H1 (cell line): ENCODE data around the gene ZBTB20. TPM values are rescaled to one million over a fixed set of nuclear protein-coding genes. Genes with fewer than 3 reads are reported as not detected.
A peak's percentile ranks its signal among the peaks of the same experiment; 100 is the strongest.

Experiments used
- CTCF ChIA-PET: fragments of 300-600 bp; sonication (Branson Sonifier 250); formaldehyde crosslinking; loops from one replicate; lab custom pipeline; 2021; ENCODE audit not compliant: partially characterized antibody; lab: Charles Lee
- POLR2A ChIA-PET: fragments of 300-600 bp; sonication (Branson Sonifier 250); formaldehyde crosslinking; loops from one replicate; lab custom pipeline; 2021; ENCODE audit warnings: inconsistent platforms; ENCODE audit not compliant: partially characterized antibody; lab: Charles Lee
- DNase-seq, 2 experiments: peaks; one replicate each; pipeline versions ENCODE4 v3.0.0 to v3.0.0-alpha.2; 2010 to 2022; ENCODE audit warnings: low spot score in 2 of 2, low read depth in 1 of 2, mixed read lengths in 1 of 2
- FAIRE-seq: peaks from 2 replicates; lab custom pipeline; 2011; peaks lifted over from hg19 to GRCh38; lab: Jason Lieb, UNC
- H2AFZ ChIP-seq: 2 replicates; pipeline ENCODE4 v1.8.1; 2012; ENCODE audit warnings: low read length, inconsistent platforms
- H2AK5ac ChIP-seq: 2 replicates; pipeline ENCODE4 v1.6.1; 2013; ENCODE audit warnings: low read depth, low read length
- H2BK120ac ChIP-seq: replicated peaks from 2 replicates; pipeline ENCODE3; 2013; ENCODE audit warnings: low read depth, low read length, inconsistent platforms
- H2BK12ac ChIP-seq: 2 replicates; pipeline ENCODE4 v1.6.1; 2013; ENCODE audit warnings: low read depth, low read length
- H2BK15ac ChIP-seq: 2 replicates; pipeline ENCODE4 v1.6.1; 2013; ENCODE audit warnings: low read length
- H2BK20ac ChIP-seq: 2 replicates; pipeline ENCODE4 v1.6.1; 2013; ENCODE audit warnings: low read length
- H2BK5ac ChIP-seq: 2 replicates; pipeline ENCODE4 v1.6.1; 2013; ENCODE audit warnings: low read depth, low read length
- H3K14ac ChIP-seq: 2 replicates; pipeline ENCODE4 v1.6.1; 2013; ENCODE audit warnings: inconsistent platforms; ENCODE audit not compliant: insufficient read length
- H3K18ac ChIP-seq: 2 replicates; pipeline ENCODE4 v1.6.1; 2013; ENCODE audit warnings: low read length; ENCODE audit errors: extremely low read depth
- H3K23ac ChIP-seq: 2 replicates; pipeline ENCODE4 v1.6.1; 2013; ENCODE audit warnings: inconsistent platforms; ENCODE audit not compliant: insufficient read length
- H3K23me2 ChIP-seq: 2 replicates; pipeline ENCODE4 v1.6.1; 2013; ENCODE audit warnings: low read depth, low read length
- H3K27ac ChIP-seq: 2 replicates; pipeline ENCODE4 v1.6.1; 2011; ENCODE audit warnings: low read depth, low read length, inconsistent platforms
- H3K27me3 ChIP-seq, 4 experiments: replicated peaks in 1 of 4; 1 replicate in 1 of 4; 2 replicates in 3 of 4; pipeline versions ENCODE4 v1.6.1 to v1.8.1; 2011 to 2013; ENCODE audit warnings: low read length in 3 of 4, mild to moderate bottlenecking in 3 of 4, inconsistent platforms in 2 of 4, mixed read lengths in 2 of 4, moderate library complexity in 1 of 4; ENCODE audit not compliant: control insufficient read depth in 3 of 4, insufficient read depth in 3 of 4; ENCODE audit errors: extremely low read depth in 1 of 4
- H3K36me3 ChIP-seq, 4 experiments: 2 replicates each; pipeline versions ENCODE4 v1.6.1 to v1.8.1; 2011 to 2013; ENCODE audit warnings: mild to moderate bottlenecking in 4 of 4, low read length in 3 of 4, moderate library complexity in 2 of 4, control low read depth in 1 of 4, inconsistent platforms in 1 of 4; ENCODE audit not compliant: insufficient read depth in 4 of 4, control insufficient read depth in 2 of 4
- H3K4ac ChIP-seq: replicated peaks from 2 replicates; pipeline ENCODE3; 2013; ENCODE audit warnings: low read length, low read depth, mixed read lengths, inconsistent platforms; ENCODE audit not compliant: insufficient read length
- H3K4me1 ChIP-seq, 4 experiments: replicated peaks in 1 of 4; 1 replicate in 1 of 4; 2 replicates in 3 of 4; pipeline versions ENCODE4 v1.6.1 to v1.8.1; 2011 to 2013; ENCODE audit warnings: low read length in 3 of 4, inconsistent platforms in 2 of 4, mixed read lengths in 1 of 4; ENCODE audit not compliant: insufficient read depth in 4 of 4, control insufficient read depth in 3 of 4
- H3K4me2 ChIP-seq, 2 experiments: 2 replicates each; pipeline versions ENCODE4 v1.6.1 to v1.8.1; 2011 to 2013; ENCODE audit warnings: low read depth in 2 of 2, low read length in 2 of 2, control low read depth in 1 of 2, inconsistent platforms in 1 of 2, mild to moderate bottlenecking in 1 of 2; ENCODE audit not compliant: insufficient read depth in 1 of 2
- H3K4me3 ChIP-seq, 4 experiments: fragments of 200-600, 300-600 bp in 1 of 4; sonication (generic), shearing (Covaris generic), sonication (Bioruptor Twin) in 1 of 4; 2 replicates each; pipeline versions ENCODE4 v1.5.1 to v1.8.1; 2011 to 2016; ENCODE audit warnings: low read length in 4 of 4, low read depth in 3 of 4, control low read depth in 2 of 4, inconsistent platforms in 2 of 4, mild to moderate bottlenecking in 2 of 4, mixed read lengths in 1 of 4, moderate library complexity in 1 of 4; ENCODE audit not compliant: insufficient read depth in 2 of 4; ENCODE audit errors: extremely low read depth in 1 of 4
- H3K56ac ChIP-seq: replicated peaks from 2 replicates; pipeline ENCODE3; 2013; ENCODE audit warnings: low read depth, mild to moderate bottlenecking, mixed read lengths, low read length, inconsistent platforms; ENCODE audit not compliant: insufficient read length
- H3K79me1 ChIP-seq: 2 replicates; pipeline ENCODE4 v1.6.1; 2013; ENCODE audit warnings: low read depth, low read length, control low read depth
- H3K79me2 ChIP-seq, 2 experiments: 2 replicates each; pipeline versions ENCODE4 v1.6.1 to v1.8.1; 2012 to 2013; ENCODE audit warnings: low read length in 2 of 2, mild to moderate bottlenecking in 2 of 2, inconsistent platforms in 1 of 2; ENCODE audit not compliant: insufficient read depth in 2 of 2, control insufficient read depth in 1 of 2
- H3K9ac ChIP-seq, 4 experiments: replicated peaks in 1 of 4; 1 replicate in 1 of 4; 2 replicates in 3 of 4; pipeline versions ENCODE4 v1.6.1 to v1.8.1; 2011 to 2013; ENCODE audit warnings: low read depth in 3 of 4, low read length in 3 of 4, control low read depth in 2 of 4, mild to moderate bottlenecking in 2 of 4, moderate library complexity in 2 of 4, inconsistent platforms in 1 of 4; ENCODE audit errors: extremely low read depth in 1 of 4
- H3K9me3 ChIP-seq, 2 experiments: 2 replicates each; pipeline versions ENCODE4 v1.6.1 to v1.8.1; 2012 to 2013; ENCODE audit warnings: mild to moderate bottlenecking in 2 of 2, moderate library complexity in 2 of 2, control low read depth in 1 of 2, inconsistent platforms in 1 of 2, low read depth in 1 of 2, low read length in 1 of 2, mixed read lengths in 1 of 2; ENCODE audit not compliant: insufficient read depth in 2 of 2
- H4K20me1 ChIP-seq, 2 experiments: replicated peaks in 1 of 2; 2 replicates each; pipeline versions ENCODE3 to v1.8.1; 2011 to 2013; ENCODE audit warnings: inconsistent platforms in 2 of 2, low read length in 2 of 2, mild to moderate bottlenecking in 1 of 2; ENCODE audit not compliant: insufficient read depth in 2 of 2, control insufficient read depth in 1 of 2
- H4K5ac ChIP-seq: 2 replicates; pipeline ENCODE4 v1.6.1; 2013; ENCODE audit warnings: low read length, low read depth, mixed read lengths, inconsistent platforms; ENCODE audit not compliant: insufficient read length
- H4K8ac ChIP-seq: 2 replicates; pipeline ENCODE4 v1.8.0; 2013; ENCODE audit warnings: mild to moderate bottlenecking, moderate library complexity, low read length, inconsistent platforms; ENCODE audit not compliant: insufficient read depth; ENCODE audit errors: extremely low read depth
- H4K91ac ChIP-seq: replicated peaks from 2 replicates; pipeline ENCODE3; 2013; ENCODE audit warnings: low read length, mixed read lengths, inconsistent platforms; ENCODE audit not compliant: insufficient read length
- BACH1 ChIP-seq: IDR thresholded peaks from 2 replicates; pipeline ENCODE4 v1.6.1; 2012; ENCODE audit warnings: low read length, improper control_type of control experiment
- BCL11A ChIP-seq, 2 experiments: IDR thresholded peaks; one replicate each; pipeline ENCODE4 v1.6.1; 2011; ENCODE audit warnings: low read depth in 2 of 2, low read length in 2 of 2, mild to moderate bottlenecking in 2 of 2
- GABPA ChIP-seq: IDR thresholded peaks from 2 replicates; pipeline ENCODE4 v1.6.1; 2011; ENCODE audit warnings: mild to moderate bottlenecking, low read length, moderate library complexity, borderline replicate concordance; ENCODE audit not compliant: insufficient read depth
- HDAC2 ChIP-seq, 2 experiments: fragments of 300-600 bp in 1 of 2; sonication (generic) in 1 of 2; IDR thresholded peaks; 2 replicates each; pipeline ENCODE4 v1.6.1; 2011 to 2012; ENCODE audit warnings: low read depth in 2 of 2, low read length in 2 of 2, mild to moderate bottlenecking in 2 of 2, moderate library complexity in 2 of 2, borderline replicate concordance in 1 of 2, inconsistent platforms in 1 of 2
- RBBP5 ChIP-seq: IDR thresholded peaks from 2 replicates; pipeline ENCODE4 v1.7.1; 2012; ENCODE audit warnings: low read depth, mild to moderate bottlenecking, inconsistent platforms, low read length, moderate library complexity, borderline replicate concordance
- RNF2 ChIP-seq: fragments of 200-900, 300-1000 bp; sonication (generic); IDR thresholded peaks from 2 replicates; pipeline ENCODE4 v1.7.1; 2016; ENCODE audit warnings: borderline replicate concordance, low read depth, mild to moderate bottlenecking, antibody characterized with exemption, low read length; ENCODE audit not compliant: poor library complexity, severe bottlenecking; ENCODE audit errors: missing control alignments
- SIX5 ChIP-seq: IDR thresholded peaks from 2 replicates; pipeline ENCODE4 v1.6.1; 2011; ENCODE audit warnings: mild to moderate bottlenecking, low read depth, low read length
- SP2 ChIP-seq: IDR thresholded peaks from 2 replicates; pipeline ENCODE4 v1.6.1; 2012; ENCODE audit warnings: mild to moderate bottlenecking, low read length, inconsistent platforms
- SRF ChIP-seq: IDR thresholded peaks from 2 replicates; pipeline ENCODE4 v1.6.1; 2011; ENCODE audit warnings: mild to moderate bottlenecking, low read depth, low read length, moderate library complexity
- SUZ12 ChIP-seq: fragments of 200-600 bp; sonication (generic); IDR thresholded peaks from 2 replicates; pipeline ENCODE4 v1.6.1; 2012; ENCODE audit warnings: mild to moderate bottlenecking, inconsistent platforms, low read length, moderate library complexity, mixed read lengths
- USF2 ChIP-seq: IDR thresholded peaks from 2 replicates; pipeline ENCODE4 v1.6.1; 2011; ENCODE audit warnings: low read length, improper control_type of control experiment
- WGBS, 2 experiments: shearing (Covaris generic) in 1 of 2; methylation state at CpG; one replicate each; pipeline versions ENCODE4 v1.1.6 to v1.1.7; 2013 to 2015; ENCODE audit warnings: low lambda C conversion rate in 2 of 2, mixed read lengths in 2 of 2, inconsistent platforms in 1 of 2, low coverage in 1 of 2, missing lambda C conversion rate in 1 of 2; ENCODE audit not compliant: insufficient replicate concordance in 2 of 2, insufficient coverage in 1 of 2, insufficient read length in 1 of 2; ENCODE audit errors: extremely low coverage in 1 of 2, missing lambda C conversion rate in 1 of 2; 5-methylcytosine and 5-hydroxymethylcytosine counted together
- polyA plus RNA-seq, 7 experiments: library from polyadenylated mRNA; depleted of rRNA in 3 of 7; stranded (reverse) in 5 of 7; unstranded in 2 of 7; fragments of >200 nt in 5 of 7; fragments of 200-250 nt in 2 of 7; gene quantifications; 1 replicate in 5 of 7; 2 replicates in 1 of 7; 4 replicates in 1 of 7; pipeline versions ENCODE4 v1.2.1 to v1.2.3, GENCODE V29; 2011 to 2013; ENCODE audit warnings: missing spikeins in 2 of 7, mixed read lengths in 2 of 7
- total RNA-seq: library from RNA; stranded (reverse); fragmentation: NEBNext Ultra II Directional; extraction: Animal tissue kit (Norgen Biotek cat#: 25700); gene quantifications from 2 replicates; pipeline ENCODE4 v1.2.1, GENCODE V29; 2021

ZBTB20 gene
- total and polyA plus RNA-seq, 2 of the 8 experiments (the other 6 are each of a cell fraction or from before 2014, with no cell fraction given) = 0.35 to 1.3 TPM

GRCh38 chr3:114454551-114455251 lies 692.4 kb downstream of the ZBTB20 start:
- H2AFZ ChIP-seq = peak overlapping the region; percentile 96
- peak overlapping the region; percentile 10 for H4K91ac ChIP-seq
- FAIRE-seq (no peak), DNase-seq (no peak)
- ChIA-PET CTCF (interaction anchor here (1.0 to 1.2 kb wide), 3 partner anchors 36 to 302 kb away, joined by 3 read pairs; no protein-coding TSS in a partner anchor), POLR2A (no interaction called here)
- H3K9me3 ChIP-seq = no peaks in the 10 kb centered on the region
- H4K5ac ChIP-seq = no peak overlapping the region
- peak overlapping the region; percentile 75 to 95 for H3K4me2 ChIP-seq
- no peak overlapping the region for H3K14ac ChIP-seq
- peak overlapping the region; percentile 44 to 81 (median 62); a peak in 7 of 8 replicates for H3K4me3 ChIP-seq
- no peak overlapping the region; the same call in 1 of the 2 replicates for H3K18ac ChIP-seq
- H3K23ac ChIP-seq = no peak overlapping the region
- H2BK5ac ChIP-seq = no peak overlapping the region
- peak overlapping the region in 2 of 4 experiments; percentile 6 to 42; a peak in 1 of 7 replicates for H3K9ac ChIP-seq
- 32% methylated on average over 9 of the region's 12 CpGs; no CpG with 5 or more reads in 1 of the 2 experiments for WGBS, 2 experiments
- no peak overlapping the region for H2BK15ac ChIP-seq
- no peak overlapping the region for H3K4ac ChIP-seq
- H2BK120ac ChIP-seq = no peak overlapping the region
- H3K27ac ChIP-seq = no peak overlapping the region
- no peaks in the 10 kb centered on the region for H3K27me3 ChIP-seq
- H4K20me1 ChIP-seq = no peaks in the 10 kb centered on the region
- no peak overlapping the region for H2AK5ac ChIP-seq
- H2BK12ac ChIP-seq = peak overlapping the region; percentile 3; the same call in 1 of the 2 replicates
- H3K79me2 ChIP-seq = no peaks in the 10 kb centered on the region
- peaks cover 4% of the 10 kb centered on the region for H3K23me2 ChIP-seq
- H2BK20ac ChIP-seq = no peak overlapping the region
- H3K56ac ChIP-seq = no peak overlapping the region
- no peaks in the 10 kb centered on the region for H3K79me1 ChIP-seq
- no peaks in the 10 kb centered on the region for H3K4me1 ChIP-seq
- H4K8ac ChIP-seq = no peak overlapping the region
- no peaks in the 10 kb centered on the region for H3K36me3 ChIP-seq
- TF ChIP-seq HDAC2 (IDR thresholded peaks at IDR 0.05; ENCODE audit: borderline replicate concordance in 1 of 2, low read depth in 2 of 2, low read length in 2 of 2) = no peak
- no peak for TF ChIP-seq SRF
- no peak for TF ChIP-seq SP2
- TF ChIP-seq GABPA = no peak
- no peak for TF ChIP-seq SUZ12
- TF ChIP-seq SIX5 = no peak
- TF ChIP-seq RBBP5 = no peak
- TF ChIP-seq USF2 = no peak
- TF ChIP-seq RNF2 = no peak
- no peak for TF ChIP-seq BCL11A (IDR thresholded peaks at IDR 0.05; ENCODE audit: low read depth in 2 of 2, low read length in 2 of 2)
- no peak for TF ChIP-seq BACH1
